Subcutaneous adipose tissue (tissue), 4 donors: ENCODE results near the gene CSF1. TPM values are rescaled to one million over a fixed set of nuclear protein-coding genes. Genes with fewer than 3 reads are reported as not detected.

Source experiments
- CTCF ChIP-seq: fragments of 450-650 bp; IDR thresholded peaks from one replicate; pipeline ENCODE4 v1.5.1; 2016; ENCODE audit warnings: low read depth, mild to moderate bottlenecking, control low read depth, antibody characterized with exemption, moderate library complexity
- total RNA-seq, 4 donors: library from RNA; depleted of rRNA; stranded (reverse); fragments of >200 nt; gene quantifications; one replicate each; pipeline ENCODE4 v1.1.0, GENCODE V29; 2016

Gene CSF1
- total RNA-seq, 4 donors from 2014 or later, result 70.3 to 116 (median 106) TPM

GRCh38 chr1:109932679-109933078 lies 22.0 kb downstream of the CSF1 start:
- TF ChIP-seq CTCF, result no peak

- no peak for TF ChIP-seq CTCF
Measured at GRCh38 chr1:109933856-109934711, 23.4 kb downstream of the CSF1 start.

- TF ChIP-seq CTCF, result no peak
Measured at GRCh38 chr1:109935451-109935900, 24.8 kb downstream of the CSF1 start.

- no peak for TF ChIP-seq CTCF
Measured at GRCh38 chr1:109937738-109938137, 27.1 kb downstream of the CSF1 start.

GRCh38 chr1:109938556-109938955 lies 27.9 kb downstream of the CSF1 start:
- TF ChIP-seq CTCF, result no peak

- no peak for TF ChIP-seq CTCF
Measured at GRCh38 chr1:109942434-109942833, 31.8 kb downstream of the CSF1 start.

GRCh38 chr1:109944541-109944940 lies 33.9 kb downstream of the CSF1 start:
- no peak for TF ChIP-seq CTCF
